ENCODE data around the gene FUZ.

DNA sequence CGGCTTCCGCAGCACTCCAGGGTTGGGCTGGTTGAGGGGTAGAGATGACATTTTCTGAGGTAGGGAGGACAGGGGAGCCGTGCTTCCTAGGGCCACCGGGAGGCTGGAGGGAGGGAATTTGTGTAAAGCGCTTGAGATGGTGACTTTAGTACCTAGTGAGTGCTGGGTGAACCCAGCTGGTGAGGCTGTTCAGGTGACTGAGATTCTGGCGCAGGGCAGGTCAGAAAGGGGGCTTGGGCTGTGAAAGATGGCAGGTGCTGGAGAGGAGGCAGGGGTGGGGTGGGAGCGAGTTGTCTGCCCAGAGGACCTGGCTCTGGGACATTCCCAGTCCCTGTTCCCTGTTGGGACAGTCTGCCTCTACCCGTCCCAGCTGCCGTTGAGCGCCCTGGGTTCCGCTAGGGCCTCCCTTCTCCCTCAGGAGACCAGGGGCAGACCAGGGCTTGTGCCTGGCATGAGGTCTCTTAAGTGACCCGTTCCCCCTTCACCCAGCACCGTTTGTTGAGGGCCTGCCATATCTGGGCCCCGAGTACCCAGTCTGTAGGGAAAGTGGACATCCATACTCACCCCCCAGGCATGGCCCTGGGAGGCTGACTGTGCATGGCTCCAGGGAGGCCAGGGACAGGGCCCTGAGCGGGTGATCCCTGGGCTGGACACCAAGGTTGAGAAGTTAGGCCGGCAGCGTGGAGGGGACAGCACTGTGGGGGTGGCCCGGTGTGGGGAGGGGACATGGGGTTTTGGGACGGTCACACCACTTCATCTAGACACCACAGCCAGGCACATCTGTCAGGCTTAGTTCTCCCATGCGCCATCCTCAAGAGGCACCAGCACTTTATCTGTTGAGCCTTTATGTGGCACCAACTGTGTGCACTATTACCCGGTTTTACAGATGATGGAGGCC, 42.8 kb upstream of the FUZ start:
- TF ChIP-seq SMC3 (IDR thresholded peaks at IDR 0.05; ENCODE audit: low read depth, low read length) (no peak), RAD21 (IDR thresholded peaks at IDR 0.05; ENCODE audit: low read length) (no peak)
- TF ChIP-seq, protein P1, sequence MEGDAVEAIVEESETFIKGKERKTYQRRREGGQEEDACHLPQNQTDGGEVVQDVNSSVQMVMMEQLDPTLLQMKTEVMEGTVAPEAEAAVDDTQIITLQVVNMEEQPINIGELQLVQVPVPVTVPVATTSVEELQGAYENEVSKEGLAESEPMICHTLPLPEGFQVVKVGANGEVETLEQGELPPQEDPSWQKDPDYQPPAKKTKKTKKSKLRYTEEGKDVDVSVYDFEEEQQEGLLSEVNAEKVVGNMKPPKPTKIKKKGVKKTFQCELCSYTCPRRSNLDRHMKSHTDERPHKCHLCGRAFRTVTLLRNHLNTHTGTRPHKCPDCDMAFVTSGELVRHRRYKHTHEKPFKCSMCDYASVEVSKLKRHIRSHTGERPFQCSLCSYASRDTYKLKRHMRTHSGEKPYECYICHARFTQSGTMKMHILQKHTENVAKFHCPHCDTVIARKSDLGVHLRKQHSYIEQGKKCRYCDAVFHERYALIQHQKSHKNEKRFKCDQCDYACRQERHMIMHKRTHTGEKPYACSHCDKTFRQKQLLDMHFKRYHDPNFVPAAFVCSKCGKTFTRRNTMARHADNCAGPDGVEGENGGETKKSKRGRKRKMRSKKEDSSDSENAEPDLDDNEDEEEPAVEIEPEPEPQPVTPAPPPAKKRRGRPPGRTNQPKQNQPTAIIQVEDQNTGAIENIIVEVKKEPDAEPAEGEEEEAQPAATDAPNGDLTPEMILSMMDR (IDR thresholded peaks at IDR 0.05): no peak
- TF ChIP-seq, protein P2, sequence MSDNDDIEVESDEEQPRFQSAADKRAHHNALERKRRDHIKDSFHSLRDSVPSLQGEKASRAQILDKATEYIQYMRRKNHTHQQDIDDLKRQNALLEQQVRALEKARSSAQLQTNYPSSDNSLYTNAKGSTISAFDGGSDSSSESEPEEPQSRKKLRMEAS (IDR thresholded peaks at IDR 0.05; ENCODE audit: low read depth): no peak

All from SK-N-SH (cell line).